Omental fat pad (tissue), 4 donors: ENCODE data around the gene PLSCR3. TPM values are rescaled to one million over a fixed set of nuclear protein-coding genes. Genes with fewer than 3 reads are reported as not detected.

Experiments used
- ATAC-seq: fragments of 150-250 bp; one replicate; pipeline ENCODE4 v1.9.1; 2016; ENCODE audit warnings: mild to moderate bottlenecking, moderate library complexity; ENCODE audit not compliant: low FRiP score
- DNase-seq: peaks from one replicate; pipeline ENCODE4 v3.0.0-alpha.2; 2019; ENCODE audit warnings: low spot score
- total RNA-seq, 4 donors: library from RNA; depleted of rRNA; stranded (reverse); fragments of >200 nt; gene quantifications; one replicate each; pipeline ENCODE4 v1.1.0, GENCODE V29; 2016
- TF ChIP-seq, protein P1 (sequence below), 3 donors: fragments of 450-650 bp; IDR thresholded peaks; one replicate each; pipeline ENCODE4 v1.5.1; 2016 to 2017; ENCODE audit warnings: antibody characterized with exemption in 3 of 3, mild to moderate bottlenecking in 3 of 3, moderate library complexity in 2 of 3

PLSCR3 gene
- total RNA-seq, 4 donors from 2014 or later = 11.1 to 16.9 (median 16.6) TPM

GRCh38 chr17:7340179-7340578 lies 54.1 kb downstream of the PLSCR3 start:
- ATAC-seq (no peak), DNase-seq (no peak)
- TF ChIP-seq, protein P1, sequence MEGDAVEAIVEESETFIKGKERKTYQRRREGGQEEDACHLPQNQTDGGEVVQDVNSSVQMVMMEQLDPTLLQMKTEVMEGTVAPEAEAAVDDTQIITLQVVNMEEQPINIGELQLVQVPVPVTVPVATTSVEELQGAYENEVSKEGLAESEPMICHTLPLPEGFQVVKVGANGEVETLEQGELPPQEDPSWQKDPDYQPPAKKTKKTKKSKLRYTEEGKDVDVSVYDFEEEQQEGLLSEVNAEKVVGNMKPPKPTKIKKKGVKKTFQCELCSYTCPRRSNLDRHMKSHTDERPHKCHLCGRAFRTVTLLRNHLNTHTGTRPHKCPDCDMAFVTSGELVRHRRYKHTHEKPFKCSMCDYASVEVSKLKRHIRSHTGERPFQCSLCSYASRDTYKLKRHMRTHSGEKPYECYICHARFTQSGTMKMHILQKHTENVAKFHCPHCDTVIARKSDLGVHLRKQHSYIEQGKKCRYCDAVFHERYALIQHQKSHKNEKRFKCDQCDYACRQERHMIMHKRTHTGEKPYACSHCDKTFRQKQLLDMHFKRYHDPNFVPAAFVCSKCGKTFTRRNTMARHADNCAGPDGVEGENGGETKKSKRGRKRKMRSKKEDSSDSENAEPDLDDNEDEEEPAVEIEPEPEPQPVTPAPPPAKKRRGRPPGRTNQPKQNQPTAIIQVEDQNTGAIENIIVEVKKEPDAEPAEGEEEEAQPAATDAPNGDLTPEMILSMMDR (IDR thresholded peaks at IDR 0.05) = no peak

Other genes with a start within 250 kb of the PLSCR3 start
- 1 to 10 TPM in 3 of 4 donors, under 1 TPM in 1; 0.56 to 2.5 (median 1.4) TPM for gene ASGR1, start 215.2 kb downstream of the PLSCR3 start, total RNA-seq
- 10 to 100 TPM in 3 of 4 donors, 1 to 10 TPM in 1; 8.7 to 12.5 (median 11.6) TPM for gene DLG4, start 174.7 kb downstream of the PLSCR3 start, total RNA-seq
- 100 to 1,000 TPM; 677 to 996 (median 722) TPM for gene ACADVL, start 174.6 kb downstream of the PLSCR3 start, total RNA-seq
- 10 to 100 TPM; 22.7 to 41.6 (median 23.6) TPM for gene DVL2, start 160.0 kb downstream of the PLSCR3 start, total RNA-seq
- gene PHF23, start 155.1 kb downstream of the PLSCR3 start, total RNA-seq = 10 to 100 TPM; 22.1 to 43.8 (median 28.9) TPM
- gene GABARAP, start 152.1 kb downstream of the PLSCR3 start, total RNA-seq = 100 to 1,000 TPM; 316 to 526 (median 376) TPM
- 10 to 100 TPM; 47.9 to 66.2 (median 61.8) TPM for gene CTDNEP1, start 142.8 kb downstream of the PLSCR3 start, total RNA-seq
- gene ELP5, start 142.3 kb downstream of the PLSCR3 start, total RNA-seq = 10 to 100 TPM; 25.9 to 34.5 (median 30.1) TPM
- 1 to 10 TPM; 3.0 to 9.0 (median 7.4) TPM for gene CLDN7, start 132.0 kb downstream of the PLSCR3 start, total RNA-seq
- 10 to 100 TPM in 3 of 4 donors, 1 to 10 TPM in 1; 8.9 to 29.2 (median 12.1) TPM for gene SLC2A4, start 112.8 kb downstream of the PLSCR3 start, total RNA-seq
- gene YBX2, start 99.9 kb downstream of the PLSCR3 start, total RNA-seq = 1 to 10 TPM in 3 of 4 donors, under 1 TPM in 1; 0.65 to 3.3 (median 1.5) TPM
- gene EIF5A, start 86.9 kb downstream of the PLSCR3 start, total RNA-seq = 100 to 1,000 TPM; 127 to 408 (median 282) TPM
- 10 to 100 TPM; 49.6 to 91.3 (median 75.9) TPM for gene GPS2, start 79.2 kb downstream of the PLSCR3 start, total RNA-seq
- 10 to 100 TPM; 10.4 to 16.1 (median 11.5) TPM for gene NEURL4, start 65.2 kb downstream of the PLSCR3 start, total RNA-seq
- gene ACAP1, start 58.0 kb downstream of the PLSCR3 start, total RNA-seq = 10 to 100 TPM in 1 of 4 donors, 1 to 10 TPM in 3; 3.3 to 13.1 (median 8.1) TPM
- 1 to 10 TPM; 6.7 to 9.9 (median 8.4) TPM for gene KCTD11, start 42.4 kb downstream of the PLSCR3 start, total RNA-seq
- not detected for gene TMEM95, start 39.4 kb downstream of the PLSCR3 start, total RNA-seq
- gene TNK1, start 13.4 kb downstream of the PLSCR3 start, total RNA-seq = 10 to 100 TPM in 1 of 4 donors, 1 to 10 TPM in 2, under 1 TPM in 1; 0.95 to 13.5 (median 5.2) TPM
- gene TMEM256, start 9.6 kb upstream of the PLSCR3 start, total RNA-seq = 10 to 100 TPM; 45.8 to 98.2 (median 83.2) TPM
- gene NLGN2, start 13.3 kb upstream of the PLSCR3 start, total RNA-seq = 1 to 10 TPM; 6.1 to 8.8 (median 8.1) TPM
- gene SPEM1, start 25.8 kb upstream of the PLSCR3 start, total RNA-seq = not detected
- gene SPEM2, start 31.1 kb upstream of the PLSCR3 start, total RNA-seq = not detected
- not detected for gene SPEM3, start 34.3 kb upstream of the PLSCR3 start, total RNA-seq
- 1 to 10 TPM; 4.7 to 8.4 (median 5.1) TPM for gene TMEM102, start 40.9 kb upstream of the PLSCR3 start, total RNA-seq
- 1 to 10 TPM in 3 of 4 donors, under 1 TPM in 1; 0.72 to 1.9 (median 1.7) TPM for gene FGF11, start 45.0 kb upstream of the PLSCR3 start, total RNA-seq
- gene CHRNB1, start 50.5 kb upstream of the PLSCR3 start, total RNA-seq = 10 to 100 TPM in 1 of 4 donors, 1 to 10 TPM in 3; 3.0 to 10.9 (median 7.4) TPM
- 10 to 100 TPM; 27.5 to 57.9 (median 38.5) TPM for gene ZBTB4, start 85.1 kb upstream of the PLSCR3 start, total RNA-seq
- gene SLC35G6, start 86.9 kb upstream of the PLSCR3 start, total RNA-seq = not detected
- 10 to 100 TPM; 57.1 to 99.2 (median 77.1) TPM for gene POLR2A, start 89.8 kb upstream of the PLSCR3 start, total RNA-seq
- 10 to 100 TPM; 29.2 to 64.5 (median 41.5) TPM for gene TNFSF12, start 154.5 kb upstream of the PLSCR3 start, total RNA-seq
- 10 to 100 TPM; 24.5 to 70.9 (median 48.3) TPM for gene TNFSF13, start 164.2 kb upstream of the PLSCR3 start, total RNA-seq
- gene SENP3, start 167.4 kb upstream of the PLSCR3 start, total RNA-seq = 10 to 100 TPM; 48.9 to 66.7 (median 59.0) TPM
- gene CD68, start 185.1 kb upstream of the PLSCR3 start, total RNA-seq = 100 to 1,000 TPM in 3 of 4 donors, 10 to 100 TPM in 1; 99.1 to 321 (median 191) TPM
- 100 to 1,000 TPM in 3 of 4 donors, 10 to 100 TPM in 1; 86.5 to 144 (median 122) TPM for gene MPDU1, start 189.3 kb upstream of the PLSCR3 start, total RNA-seq
- under 1 TPM in 3 of 4 donors, not detected in 1; 0.56 to 0.95 (median 0.72) TPM for gene SOX15, start 195.6 kb upstream of the PLSCR3 start, total RNA-seq
- 10 to 100 TPM; 17.8 to 30.3 (median 22.7) TPM for gene FXR2, start 220.4 kb upstream of the PLSCR3 start, total RNA-seq
- 10 to 100 TPM; 55.5 to 81.3 (median 66.2) TPM for gene SAT2, start 233.3 kb upstream of the PLSCR3 start, total RNA-seq
- 1 to 10 TPM in 1 of 4 donors, under 1 TPM in 1, not detected in 2; 0.37 to 2.5 TPM for gene SHBG, start 235.6 kb upstream of the PLSCR3 start, total RNA-seq